ENCODE measurements around the gene FAU. TPM values are rescaled to one million over a fixed set of nuclear protein-coding genes. Genes with fewer than 3 reads are reported as not detected.

Gene FAU
- total and polyA plus RNA-seq, 9 of the 15 experiments (the other 6 are each of a cell fraction or from before 2014, with no cell fraction given) = 433 to 1,827 (median 942) TPM

DNA sequence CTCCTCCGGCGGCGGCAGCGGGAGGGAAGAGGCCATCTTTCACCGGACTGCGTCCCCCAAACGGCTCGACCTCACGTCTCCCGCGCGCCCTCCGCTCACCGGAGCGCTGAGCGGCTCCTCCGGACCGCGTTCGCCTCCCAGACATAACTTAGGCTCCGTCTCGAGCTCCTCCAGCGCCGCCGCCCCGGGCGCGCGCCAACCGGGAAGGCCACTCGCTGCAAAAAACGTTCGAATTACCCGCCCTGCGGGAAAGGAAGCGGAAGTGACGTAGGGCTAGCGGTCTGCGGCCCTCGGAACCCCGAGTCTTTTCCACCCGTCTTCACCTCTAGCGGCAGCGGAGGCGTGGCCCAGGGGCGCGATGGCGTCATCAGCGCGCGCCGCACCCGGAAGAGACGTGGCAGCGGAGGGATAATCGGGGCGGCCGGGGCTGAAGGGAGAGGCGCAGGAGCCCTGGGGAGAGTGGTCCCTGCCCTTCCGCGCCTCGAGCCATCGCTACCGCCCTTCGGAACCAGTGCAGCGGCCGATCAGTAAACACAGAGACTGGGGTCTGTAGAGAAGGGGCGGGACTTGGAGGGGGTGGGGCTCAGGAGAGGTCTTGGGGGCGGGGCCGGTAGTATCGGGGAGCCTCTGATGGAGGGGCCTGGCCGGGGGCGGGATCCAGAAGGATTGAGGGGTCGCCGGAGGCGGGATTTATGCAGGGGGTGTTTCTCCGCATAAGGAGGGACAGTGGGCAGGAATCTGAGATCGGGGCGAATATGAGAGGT, 37.9 kb downstream of the FAU start, which contains the start of the genes CDCA5 and ZFPL1 (continued):
- TF ChIP-seq, protein P1, sequence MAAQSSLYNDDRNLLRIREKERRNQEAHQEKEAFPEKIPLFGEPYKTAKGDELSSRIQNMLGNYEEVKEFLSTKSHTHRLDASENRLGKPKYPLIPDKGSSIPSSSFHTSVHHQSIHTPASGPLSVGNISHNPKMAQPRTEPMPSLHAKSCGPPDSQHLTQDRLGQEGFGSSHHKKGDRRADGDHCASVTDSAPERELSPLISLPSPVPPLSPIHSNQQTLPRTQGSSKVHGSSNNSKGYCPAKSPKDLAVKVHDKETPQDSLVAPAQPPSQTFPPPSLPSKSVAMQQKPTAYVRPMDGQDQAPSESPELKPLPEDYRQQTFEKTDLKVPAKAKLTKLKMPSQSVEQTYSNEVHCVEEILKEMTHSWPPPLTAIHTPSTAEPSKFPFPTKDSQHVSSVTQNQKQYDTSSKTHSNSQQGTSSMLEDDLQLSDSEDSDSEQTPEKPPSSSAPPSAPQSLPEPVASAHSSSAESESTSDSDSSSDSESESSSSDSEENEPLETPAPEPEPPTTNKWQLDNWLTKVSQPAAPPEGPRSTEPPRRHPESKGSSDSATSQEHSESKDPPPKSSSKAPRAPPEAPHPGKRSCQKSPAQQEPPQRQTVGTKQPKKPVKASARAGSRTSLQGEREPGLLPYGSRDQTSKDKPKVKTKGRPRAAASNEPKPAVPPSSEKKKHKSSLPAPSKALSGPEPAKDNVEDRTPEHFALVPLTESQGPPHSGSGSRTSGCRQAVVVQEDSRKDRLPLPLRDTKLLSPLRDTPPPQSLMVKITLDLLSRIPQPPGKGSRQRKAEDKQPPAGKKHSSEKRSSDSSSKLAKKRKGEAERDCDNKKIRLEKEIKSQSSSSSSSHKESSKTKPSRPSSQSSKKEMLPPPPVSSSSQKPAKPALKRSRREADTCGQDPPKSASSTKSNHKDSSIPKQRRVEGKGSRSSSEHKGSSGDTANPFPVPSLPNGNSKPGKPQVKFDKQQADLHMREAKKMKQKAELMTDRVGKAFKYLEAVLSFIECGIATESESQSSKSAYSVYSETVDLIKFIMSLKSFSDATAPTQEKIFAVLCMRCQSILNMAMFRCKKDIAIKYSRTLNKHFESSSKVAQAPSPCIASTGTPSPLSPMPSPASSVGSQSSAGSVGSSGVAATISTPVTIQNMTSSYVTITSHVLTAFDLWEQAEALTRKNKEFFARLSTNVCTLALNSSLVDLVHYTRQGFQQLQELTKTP (IDR thresholded peaks at IDR 0.05; ENCODE audit: low read depth in 1 of 2, partially characterized antibody in 2 of 2) = no peak
- TF ChIP-seq ZNF778 (CRISPR knock-in tag; IDR thresholded peaks at IDR 0.05) (no peak), HDAC8 (tag; IDR thresholded peaks at IDR 0.05) (no peak), ZNF134 (CRISPR knock-in tag; conservative IDR thresholded peaks at IDR 0.05) (no peak), DDX20 (tag; IDR thresholded peaks at IDR 0.05; ENCODE audit: low read depth) (no peak), NR4A1 (CRISPR knock-in tag; IDR thresholded peaks at IDR 0.05) (no peak), NR4A1 (tag; IDR thresholded peaks at IDR 0.05) (no peak), SIX5 (IDR thresholded peaks at IDR 0.05; ENCODE audit: borderline replicate concordance in 1 of 2, insufficient read depth in 1 of 2, low read depth in 1 of 2, low read length in 2 of 2) (peak in 1 of 2 experiments; percentile 39; a peak in 1 of 4 replicates), ADNP (tag; IDR thresholded peaks at IDR 0.05) (no peak), FOS (IDR thresholded peaks at IDR 0.05; ENCODE audit: extremely low read depth, insufficient read length) (no peak), BDP1 (IDR thresholded peaks at IDR 0.05; ENCODE audit: insufficient read depth, insufficient read length) (no peak), FOXJ2 (tag; IDR thresholded peaks at IDR 0.05) (peak; percentile 59; the same call in 1 of the 2 replicates), NR3C1 (CRISPR knock-in tag; IDR thresholded peaks at IDR 0.05) (no peak), HNRNPL (IDR thresholded peaks at IDR 0.05; ENCODE audit: low read depth, low read length) (no peak), ZNF311 (CRISPR knock-in tag; IDR thresholded peaks at IDR 0.05) (no peak), ZNF146 (CRISPR knock-in tag; IDR thresholded peaks at IDR 0.05; ENCODE audit: unreplicated experiment) (no peak), ZSCAN29 (IDR thresholded peaks at IDR 0.05) (no peak), PTRF (tag; IDR thresholded peaks at IDR 0.05) (no peak)
- TF ChIP-seq, protein P2, sequence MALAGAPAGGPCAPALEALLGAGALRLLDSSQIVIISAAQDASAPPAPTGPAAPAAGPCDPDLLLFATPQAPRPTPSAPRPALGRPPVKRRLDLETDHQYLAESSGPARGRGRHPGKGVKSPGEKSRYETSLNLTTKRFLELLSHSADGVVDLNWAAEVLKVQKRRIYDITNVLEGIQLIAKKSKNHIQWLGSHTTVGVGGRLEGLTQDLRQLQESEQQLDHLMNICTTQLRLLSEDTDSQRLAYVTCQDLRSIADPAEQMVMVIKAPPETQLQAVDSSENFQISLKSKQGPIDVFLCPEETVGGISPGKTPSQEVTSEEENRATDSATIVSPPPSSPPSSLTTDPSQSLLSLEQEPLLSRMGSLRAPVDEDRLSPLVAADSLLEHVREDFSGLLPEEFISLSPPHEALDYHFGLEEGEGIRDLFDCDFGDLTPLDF (CRISPR knock-in tag; IDR thresholded peaks at IDR 0.05) = peak; percentile 92
- TF ChIP-seq, protein P3, sequence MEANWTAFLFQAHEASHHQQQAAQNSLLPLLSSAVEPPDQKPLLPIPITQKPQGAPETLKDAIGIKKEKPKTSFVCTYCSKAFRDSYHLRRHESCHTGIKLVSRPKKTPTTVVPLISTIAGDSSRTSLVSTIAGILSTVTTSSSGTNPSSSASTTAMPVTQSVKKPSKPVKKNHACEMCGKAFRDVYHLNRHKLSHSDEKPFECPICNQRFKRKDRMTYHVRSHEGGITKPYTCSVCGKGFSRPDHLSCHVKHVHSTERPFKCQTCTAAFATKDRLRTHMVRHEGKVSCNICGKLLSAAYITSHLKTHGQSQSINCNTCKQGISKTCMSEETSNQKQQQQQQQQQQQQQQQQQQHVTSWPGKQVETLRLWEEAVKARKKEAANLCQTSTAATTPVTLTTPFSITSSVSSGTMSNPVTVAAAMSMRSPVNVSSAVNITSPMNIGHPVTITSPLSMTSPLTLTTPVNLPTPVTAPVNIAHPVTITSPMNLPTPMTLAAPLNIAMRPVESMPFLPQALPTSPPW (CRISPR knock-in tag; IDR thresholded peaks at IDR 0.05) = peak; percentile 77
